HG03520 (cell line): ENCODE measurements around the gene TMEM170B.
"Not testable (repeated sequence)": the region's sequence is repeated elsewhere in the genome, so short reads cannot be mapped to it uniquely, and the experiment has no call there.

ENCODE experiments used
- ATAC-seq: cut with Tn5 transposase; IDR thresholded peaks from one replicate; pipeline ENCODE4 v1.9.1; 2021; ENCODE audit warnings: mild to moderate bottlenecking, moderate library complexity; ENCODE audit not compliant: unreplicated experiment

Gene TMEM170B

DNA sequence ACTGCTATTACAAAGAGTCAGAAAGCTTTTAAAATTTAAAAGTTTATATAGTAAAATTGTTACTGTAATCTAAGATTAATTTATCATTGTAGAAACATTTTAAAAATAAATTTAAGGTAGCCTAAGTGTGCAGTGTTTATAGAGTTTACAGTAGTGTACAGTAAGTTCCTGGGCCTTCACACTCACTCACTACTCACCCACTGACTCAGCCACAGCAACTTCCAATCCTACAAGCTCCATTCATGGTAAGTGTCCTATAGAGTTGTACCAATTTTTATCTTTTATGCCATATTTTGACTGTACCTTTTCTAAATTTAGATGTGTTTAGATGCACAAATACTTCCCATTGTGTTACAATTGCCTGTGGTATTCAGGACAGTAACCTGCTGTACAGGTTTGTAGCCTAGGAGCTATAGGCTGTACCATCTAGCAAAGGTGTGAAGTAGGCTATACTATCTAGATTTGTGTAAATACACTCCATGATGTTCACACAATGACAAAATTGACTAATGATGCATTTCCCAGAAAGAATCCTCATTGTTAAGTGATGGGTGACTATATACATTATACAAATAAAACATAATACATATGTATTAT, 10.2 kb upstream of the TMEM170B start:
- no peak for ATAC-seq

DNA sequence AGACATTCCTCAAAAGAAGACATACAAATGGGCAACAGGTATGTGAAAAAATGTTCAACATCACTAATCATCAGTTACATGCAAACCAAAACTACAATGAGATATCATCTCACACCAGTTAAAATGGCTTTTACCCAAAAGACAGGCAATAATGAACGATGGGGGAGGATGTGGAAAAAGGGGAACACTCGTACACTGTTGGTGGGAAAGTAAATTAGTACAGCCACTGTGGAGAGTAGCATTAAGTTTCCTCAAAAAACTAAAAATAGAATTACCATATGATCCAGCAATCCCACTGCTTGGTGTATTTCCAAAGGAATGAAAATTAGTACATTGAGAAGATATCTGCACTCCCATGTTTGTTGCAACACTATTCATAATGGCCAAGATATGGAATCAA, 8.6 kb upstream of the TMEM170B start:
- no peak for ATAC-seq

DNA sequence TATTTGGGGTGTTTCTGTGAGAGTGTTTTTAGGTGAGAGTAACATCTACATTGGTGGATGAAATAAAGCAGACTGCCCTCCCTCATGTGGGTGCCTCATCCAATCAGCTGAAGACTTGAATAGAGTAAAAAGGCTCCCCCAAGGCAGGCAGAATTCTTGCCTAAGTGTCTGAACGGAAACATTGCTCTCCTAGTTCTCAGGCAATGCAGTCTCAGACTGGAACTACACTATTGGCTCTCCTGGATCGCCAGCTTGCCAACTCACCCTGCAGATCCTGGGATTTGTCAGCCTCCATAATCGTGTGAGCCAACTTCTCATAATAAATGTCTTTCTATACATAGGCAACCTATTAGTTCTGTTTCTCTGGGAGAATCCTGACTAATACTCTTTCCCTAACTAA, 5.5 kb upstream of the TMEM170B start:
- no peak for ATAC-seq

DNA sequence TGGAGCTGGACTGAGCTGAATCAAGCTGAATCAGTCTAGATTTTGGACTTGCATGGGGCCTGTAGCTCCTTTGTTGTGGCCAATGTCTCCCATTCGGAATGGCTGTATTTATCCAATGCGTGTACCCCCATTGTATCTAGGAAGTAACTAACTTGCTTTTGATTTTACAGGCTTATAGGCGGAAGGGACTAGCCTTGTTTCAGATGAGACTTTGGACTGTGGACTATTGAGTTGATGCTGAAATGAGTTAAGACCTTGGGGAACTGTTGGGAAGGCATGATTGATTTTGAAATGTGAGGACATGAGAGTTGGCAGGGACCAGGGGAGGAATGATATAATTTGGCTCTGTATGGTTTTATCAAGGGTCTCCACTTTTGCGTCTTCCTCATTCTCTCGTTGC, 3.0 kb upstream of the TMEM170B start:
- no peak for ATAC-seq

DNA sequence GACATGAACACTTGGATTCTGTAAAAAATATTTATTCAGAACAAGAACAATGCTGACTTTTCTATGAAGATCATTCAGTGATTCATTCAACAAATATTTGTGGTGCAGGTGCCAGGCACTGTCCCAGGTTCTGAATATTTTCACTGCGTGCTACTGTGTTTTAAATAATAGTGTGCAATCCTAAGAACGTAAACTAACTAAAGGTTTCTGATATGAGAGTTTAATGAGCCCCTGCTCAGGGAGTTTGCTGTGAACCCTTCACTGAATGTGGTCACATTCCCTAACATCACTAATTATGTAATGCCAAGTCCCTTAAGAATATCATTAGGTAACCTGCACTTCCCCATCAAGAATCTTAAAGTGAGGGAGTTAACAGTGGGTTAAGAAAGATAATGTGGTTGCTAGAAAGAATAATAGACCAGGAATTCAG, 1.7 kb upstream of the TMEM170B start:
- ATAC-seq: no peak

DNA sequence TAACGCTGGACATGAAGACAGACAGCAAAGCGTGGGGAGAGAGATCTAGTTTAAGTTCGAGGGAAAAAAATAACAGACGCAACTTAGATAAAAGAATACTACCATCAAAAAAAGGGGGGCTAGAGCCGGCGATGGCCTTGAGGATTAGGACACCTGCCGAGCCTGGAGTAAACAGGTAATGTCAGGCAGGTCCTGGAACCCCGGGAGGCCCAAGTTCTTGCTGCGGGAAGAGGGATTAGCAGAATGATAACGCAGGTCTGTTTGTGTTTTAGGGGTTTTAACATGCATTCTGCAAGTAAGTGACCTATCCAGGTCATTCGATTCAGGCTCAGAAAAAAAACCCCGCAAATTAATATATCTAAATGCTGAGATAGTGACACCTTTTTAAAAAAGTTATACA, 754 bp upstream of the TMEM170B start:
- ATAC-seq: no peak

DNA sequence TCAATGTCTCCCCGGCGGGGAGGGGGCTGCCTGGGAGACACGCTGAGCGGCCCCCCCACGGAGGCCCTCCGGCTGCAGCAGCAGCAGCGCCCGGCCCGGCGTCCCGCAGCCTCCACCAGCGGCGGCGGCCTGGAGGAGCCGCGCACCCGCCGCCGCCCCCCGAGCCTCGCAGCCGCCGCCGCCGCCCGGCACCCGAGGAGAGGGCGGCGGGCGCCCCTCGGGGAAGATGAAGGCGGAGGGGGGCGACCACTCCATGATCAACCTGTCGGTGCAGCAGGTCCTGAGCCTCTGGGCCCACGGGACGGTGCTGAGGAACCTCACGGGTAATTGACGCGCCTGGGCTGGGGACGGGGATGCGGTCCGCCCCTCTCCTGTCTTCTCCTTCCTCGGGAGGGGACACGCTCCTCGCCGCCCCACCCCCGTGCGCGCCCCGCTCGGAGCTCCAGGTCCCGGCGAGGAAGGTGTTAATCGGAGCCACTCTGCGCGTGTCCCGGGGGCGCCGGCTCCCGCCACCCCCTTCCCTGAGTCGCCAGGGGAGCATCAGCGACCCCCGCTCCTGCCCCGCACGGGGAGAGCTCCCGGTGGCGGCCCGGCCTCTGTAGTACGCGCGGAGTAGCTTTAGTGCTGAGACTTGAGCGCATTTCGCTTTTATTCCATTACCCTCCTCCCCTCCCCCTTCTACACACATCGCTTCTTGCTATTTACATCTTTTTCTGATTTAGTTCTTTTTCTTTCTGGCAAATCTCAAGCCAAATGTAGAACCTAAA, 686 bp downstream of the TMEM170B start:
- peak; percentile 14 for ATAC-seq

DNA sequence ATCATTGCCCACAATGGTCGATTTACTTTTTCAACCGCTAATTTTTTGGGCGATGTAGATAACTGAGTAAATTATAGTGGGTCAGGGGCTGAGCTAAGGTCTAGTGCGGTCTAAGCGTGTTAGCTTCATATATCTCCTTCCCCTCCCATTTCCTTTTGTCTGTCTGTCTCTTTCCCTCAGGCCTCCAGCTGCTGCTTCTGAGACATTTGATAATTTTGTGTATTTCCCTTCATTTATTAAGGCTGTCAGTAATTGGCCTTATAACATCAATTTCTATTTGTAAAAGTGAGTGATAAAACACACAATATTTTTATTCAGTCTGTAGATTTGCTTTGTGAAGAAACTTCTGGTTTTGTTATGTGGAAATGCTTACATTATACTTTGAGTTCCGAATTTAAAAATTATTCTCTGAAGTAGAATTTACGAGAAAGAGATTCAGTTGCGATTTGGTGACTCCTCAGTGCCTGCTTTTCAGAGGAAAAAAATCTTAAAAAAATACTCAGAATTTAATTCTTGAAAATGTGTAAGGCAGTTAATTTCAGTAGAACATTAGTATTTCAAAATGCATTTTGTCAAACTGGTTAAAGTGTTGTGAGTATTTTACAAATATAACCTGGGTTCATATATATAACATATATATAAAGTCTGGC, 1.4 kb downstream of the TMEM170B start:
- no peak for ATAC-seq

DNA sequence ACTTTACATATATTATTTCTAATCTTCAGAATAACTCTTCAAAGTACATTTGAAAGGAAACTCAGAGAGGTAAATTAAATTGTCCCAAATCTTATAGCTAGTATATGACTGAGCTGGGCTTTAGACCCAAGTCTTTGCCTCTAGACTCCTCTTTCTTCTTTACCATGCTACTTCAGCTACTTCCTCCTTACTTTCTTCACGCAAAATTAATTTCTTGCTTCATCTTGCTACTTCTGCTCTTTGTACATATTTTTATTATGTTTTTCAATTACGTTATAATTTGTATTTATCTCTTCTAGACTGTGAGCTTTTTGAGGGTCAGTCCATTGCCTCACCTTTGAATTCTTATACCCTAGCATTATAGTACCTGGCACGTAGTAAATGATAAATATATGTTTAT, 5.3 kb downstream of the TMEM170B start:
- ATAC-seq: no peak

DNA sequence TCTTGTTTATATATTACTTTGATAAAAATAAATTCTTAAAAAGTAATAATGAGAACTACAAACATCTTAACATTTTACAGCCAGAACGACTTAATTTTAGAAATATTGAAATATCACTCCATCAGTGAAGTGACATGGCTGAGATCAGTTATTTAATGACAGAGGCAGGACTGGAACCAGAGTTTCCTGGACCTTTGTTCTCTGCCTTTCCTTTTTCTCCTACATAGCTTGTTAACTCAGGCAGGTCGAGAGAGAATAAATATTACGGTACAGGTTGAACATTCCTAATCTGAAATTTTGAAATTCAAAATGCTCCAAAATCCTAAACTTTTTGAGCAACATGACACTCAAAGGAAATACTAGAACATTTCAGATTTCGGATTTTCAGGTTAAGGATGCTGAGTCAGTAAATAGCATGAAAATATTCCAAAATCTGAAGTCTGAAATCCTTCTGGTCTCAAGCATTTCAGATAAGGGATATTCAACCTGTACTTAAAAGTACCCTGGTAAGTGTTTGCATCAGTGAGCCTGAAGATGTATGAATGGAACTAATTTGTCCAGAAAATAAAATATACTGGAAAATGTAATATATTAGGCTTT, 6.5 kb downstream of the TMEM170B start:
- no peak for ATAC-seq

DNA sequence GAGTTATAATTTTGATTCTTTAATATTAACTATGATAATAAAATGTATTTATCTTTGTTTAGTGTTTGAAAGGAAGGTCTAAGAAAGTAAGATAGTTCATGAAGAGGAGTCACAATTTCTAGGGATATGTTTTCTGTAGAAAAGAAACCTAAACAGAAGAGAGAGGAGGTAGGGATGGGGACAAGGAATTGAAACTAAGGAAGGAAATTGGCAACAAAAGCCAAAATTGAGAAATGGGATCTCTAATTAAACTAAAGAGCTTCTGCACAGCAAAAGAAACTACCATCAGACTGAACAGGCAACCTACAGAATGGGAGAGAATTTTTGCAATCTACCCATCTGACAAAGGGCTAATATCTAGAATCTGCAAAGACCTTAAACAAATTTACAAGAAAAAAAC, 10.3 kb downstream of the TMEM170B start:
- not testable (repeated sequence) for ATAC-seq

DNA sequence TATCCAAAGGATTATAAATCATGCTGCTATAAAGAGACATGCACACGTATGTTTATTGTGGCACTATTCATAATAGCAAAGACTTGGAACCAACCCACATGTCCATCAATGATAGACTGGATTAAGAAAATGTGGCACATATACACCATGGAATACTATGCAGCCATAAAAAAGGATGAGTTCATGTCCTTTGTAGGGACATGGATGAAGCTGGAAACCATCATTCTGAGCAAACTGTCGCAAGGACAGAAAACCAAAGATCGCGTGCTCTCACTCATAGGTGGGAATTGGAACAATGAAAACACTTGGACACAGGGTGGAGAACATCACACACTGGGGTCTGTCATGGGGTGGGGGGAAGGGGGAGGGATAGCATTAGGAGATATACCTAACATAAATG, 11.0 kb downstream of the TMEM170B start:
- ATAC-seq: not testable (repeated sequence)

DNA sequence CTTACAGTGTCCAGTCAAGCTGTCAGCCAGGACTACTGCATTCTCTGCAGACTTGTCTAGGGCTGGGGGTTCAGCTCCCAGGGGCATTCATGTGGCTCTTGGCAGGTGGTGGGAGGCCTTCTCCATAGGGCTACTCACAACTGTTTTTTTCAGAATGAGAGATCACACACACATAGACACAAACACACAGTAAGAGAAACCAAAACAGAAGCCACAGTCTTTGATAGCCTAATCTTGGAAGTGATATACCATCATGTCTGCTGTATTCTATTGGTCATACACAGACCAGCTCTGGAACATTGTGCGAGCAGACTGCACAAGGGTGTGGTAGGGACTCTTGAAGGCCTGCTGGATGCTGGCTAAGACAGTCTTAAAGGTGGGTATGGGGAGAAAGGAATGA, 13.5 kb downstream of the TMEM170B start:
- ATAC-seq: no peak

DNA sequence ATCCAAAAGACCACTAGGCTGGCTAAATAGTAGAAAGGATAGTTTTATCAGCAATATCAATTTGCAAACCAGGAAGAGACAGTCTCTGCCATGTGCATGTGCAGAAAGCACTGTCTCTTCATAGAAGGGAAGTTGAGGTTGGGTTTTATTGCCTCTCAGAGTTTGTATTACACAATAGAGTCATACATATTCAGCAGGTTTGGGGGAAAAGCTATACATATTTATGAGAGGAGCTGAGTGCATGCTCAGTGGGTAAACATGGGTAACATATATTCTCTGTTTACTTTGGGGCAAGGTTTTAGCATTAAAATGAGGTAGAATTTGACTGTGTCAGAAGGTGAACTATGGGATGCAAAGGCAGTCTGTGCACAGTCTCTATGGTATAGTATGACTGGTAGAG, 14.9 kb downstream of the TMEM170B start:
- ATAC-seq: no peak

DNA sequence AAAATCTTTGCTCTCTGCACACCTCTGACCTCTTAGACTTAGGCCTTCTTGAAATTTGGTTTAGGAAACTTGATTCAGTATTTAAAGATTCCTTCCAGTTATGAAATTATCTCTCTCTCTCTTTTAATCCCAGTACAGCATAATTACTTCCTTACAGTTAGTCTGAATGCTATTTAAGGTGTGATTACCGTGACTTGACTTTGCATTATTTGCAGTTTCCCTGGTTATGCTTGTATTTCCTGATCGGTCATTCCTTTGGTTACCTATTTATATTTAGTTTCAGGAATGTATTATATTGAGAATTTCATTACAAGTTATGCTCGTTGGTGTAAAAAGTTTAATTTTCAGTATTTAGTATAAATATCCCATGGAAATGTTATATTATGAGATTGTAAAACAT, 16.3 kb downstream of the TMEM170B start:
- ATAC-seq: no peak

DNA sequence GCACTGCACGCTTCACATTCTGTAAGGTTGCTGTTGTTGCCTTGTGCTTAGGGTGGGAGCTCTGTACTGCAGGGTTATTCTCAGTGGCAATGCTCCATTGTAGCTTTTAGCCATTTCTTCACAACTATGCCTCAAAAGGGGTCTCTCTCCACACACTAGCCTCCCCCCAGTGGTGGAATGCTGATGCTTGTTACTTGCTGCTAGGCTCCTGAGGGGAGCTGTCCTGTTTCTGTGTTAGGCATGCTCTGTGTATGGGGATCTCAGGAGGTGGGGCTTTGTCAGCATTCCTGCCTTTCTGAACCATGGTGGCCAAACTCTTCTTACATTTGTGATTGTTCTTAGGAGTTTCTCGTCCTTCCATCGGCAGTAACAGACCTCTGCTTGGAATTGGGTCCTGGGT, 18.8 kb downstream of the TMEM170B start:
- no peak for ATAC-seq

DNA sequence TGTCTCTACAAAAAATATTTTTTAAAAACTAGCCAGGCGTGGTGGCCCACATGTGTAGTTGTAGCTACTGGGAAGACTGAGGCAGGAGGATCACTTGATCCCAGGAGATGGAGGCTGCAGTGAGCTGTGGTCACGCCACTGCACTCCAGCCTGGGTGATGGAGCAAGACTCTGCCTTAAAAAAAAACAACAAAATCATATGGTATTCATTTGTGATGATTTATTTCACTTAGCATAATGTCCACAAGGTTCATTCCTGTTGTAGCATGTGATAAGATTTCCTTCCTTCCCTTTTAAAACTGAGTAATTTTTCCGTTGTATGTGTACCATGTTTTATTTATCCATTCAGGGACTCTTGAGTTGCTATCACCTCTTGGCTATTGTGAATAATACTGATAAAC, 26.2 kb downstream of the TMEM170B start:
- no peak for ATAC-seq

DNA sequence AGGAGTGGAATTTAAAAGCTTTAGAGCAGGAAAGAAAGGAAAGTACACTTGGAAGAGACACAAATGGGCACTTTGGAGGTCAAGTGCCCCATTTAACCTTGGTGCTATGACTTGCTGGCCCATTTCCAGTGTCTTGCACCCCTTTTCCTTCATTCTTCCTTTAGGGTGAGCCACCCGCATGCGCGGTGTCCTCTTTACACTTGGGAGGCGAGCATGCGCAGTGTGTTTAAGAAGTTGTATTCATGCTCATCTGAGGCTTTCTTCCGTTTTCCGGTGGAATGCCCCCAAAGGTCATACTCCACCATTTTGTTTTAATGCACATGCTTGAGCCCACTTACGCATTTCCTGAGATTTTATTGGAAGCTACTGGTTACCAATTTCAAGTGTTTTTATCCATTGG, 29.1 kb downstream of the TMEM170B start:
- ATAC-seq: no peak

DNA sequence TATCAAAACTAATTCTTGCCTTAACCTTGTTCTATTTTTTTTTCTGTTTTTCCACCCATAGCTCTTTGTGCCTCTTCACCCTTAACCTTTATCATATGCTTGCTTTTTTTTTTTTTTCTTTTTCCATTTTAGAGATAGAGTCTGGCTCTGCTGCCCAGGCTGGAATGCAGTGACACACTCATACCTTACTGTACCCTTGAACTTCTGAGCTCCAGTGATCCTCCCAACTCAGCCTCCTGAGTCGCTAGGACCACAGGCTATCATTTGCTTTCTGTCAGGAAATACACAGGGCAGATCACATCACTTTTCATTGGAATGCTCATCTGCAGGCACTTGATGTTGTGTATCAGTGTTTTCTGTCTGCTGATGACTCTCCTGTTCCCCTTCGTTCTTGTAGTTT, 33.5 kb downstream of the TMEM170B start:
- no peak for ATAC-seq

DNA sequence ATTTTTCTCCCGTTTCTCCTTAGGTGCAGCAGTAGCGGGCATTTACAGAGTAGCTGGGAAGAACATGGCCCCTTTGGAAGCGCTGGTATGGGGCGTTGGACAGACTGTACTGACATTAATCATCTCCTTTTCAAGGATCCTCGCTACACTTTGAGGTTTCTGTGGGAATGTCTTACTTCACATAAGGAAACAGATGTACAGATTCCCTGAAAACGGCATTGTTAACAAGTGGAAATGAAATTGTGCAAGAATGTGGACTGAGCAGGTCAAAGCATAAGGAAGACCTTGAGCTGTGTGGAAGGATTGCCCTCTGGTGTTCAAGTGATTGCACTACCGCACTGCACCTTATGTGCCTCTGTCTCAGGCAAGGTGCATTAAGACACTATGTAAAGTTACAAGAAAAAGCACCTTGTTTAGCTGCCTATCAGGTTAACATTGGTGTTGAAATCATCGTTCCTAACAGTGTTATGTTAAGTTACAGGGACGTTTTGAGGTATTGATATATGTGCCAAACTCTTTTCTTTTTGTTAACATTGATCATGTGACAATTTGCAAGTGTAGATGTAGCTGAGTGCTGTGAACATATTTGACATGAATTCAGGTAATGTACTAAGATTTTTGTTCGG, 38.0 kb downstream of the TMEM170B start:
- peak; percentile 95 for ATAC-seq

DNA sequence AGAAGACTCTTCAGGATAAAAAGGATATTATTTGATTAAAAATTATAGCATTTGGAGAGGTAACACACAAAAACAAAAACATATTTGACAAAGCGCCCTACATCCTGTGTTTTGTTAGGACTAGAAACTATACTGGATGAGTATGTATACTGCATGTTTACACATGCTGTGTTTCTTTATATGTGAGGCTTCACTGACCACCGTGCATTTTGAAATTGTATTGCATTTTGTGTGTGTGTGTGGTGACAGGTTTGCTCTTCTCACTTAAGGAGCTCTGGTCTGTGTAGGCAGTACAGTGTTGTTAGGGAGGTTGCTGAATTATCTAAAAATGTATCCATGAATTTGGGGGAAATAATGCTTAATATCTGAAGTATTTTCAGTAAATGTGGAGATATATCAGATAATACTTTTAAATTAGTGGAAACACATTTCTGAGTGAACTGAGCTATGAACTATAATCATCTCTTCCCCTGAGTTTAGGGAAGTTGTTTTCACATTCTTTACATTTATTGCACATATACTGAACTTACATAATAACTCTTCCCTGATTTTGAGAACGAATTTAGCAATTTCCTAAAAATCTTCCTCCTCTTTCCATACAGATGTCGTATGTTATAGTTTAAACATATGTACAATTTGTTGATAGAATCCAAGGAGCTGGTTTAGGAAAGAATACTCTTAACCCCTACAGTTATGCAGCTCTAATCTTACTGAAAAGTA, 43.3 kb downstream of the TMEM170B start:
- ATAC-seq: no peak
